GM18861 (cell line): Measurements from ENCODE around the gene ZNF574.

Source experiments
- ATAC-seq: cut with Tn5 transposase; IDR thresholded peaks from one replicate; pipeline ENCODE4 v1.9.1; 2021; ENCODE audit not compliant: unreplicated experiment

ZNF574 gene

DNA sequence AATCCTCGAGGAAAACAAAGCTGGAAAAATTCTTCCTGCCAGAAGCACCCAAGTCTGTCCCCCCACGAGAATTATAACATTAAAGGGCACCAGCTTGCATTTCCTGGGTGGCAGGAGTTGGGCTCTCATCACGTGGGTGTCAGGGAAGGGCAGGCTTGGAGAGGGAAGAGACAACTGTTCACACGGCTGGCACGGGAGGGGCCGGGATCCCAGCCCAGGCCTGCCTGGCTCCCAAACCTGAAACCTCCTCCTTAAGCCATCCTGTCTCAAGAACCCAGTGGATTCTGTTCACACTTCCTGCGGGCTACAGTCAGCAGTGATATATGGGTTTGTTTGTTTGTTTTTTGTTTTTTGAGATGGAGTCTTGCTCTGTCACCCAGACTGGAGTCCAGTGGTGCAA is 18.1 kb upstream of the ZNF574 start:
- no peak for ATAC-seq

DNA sequence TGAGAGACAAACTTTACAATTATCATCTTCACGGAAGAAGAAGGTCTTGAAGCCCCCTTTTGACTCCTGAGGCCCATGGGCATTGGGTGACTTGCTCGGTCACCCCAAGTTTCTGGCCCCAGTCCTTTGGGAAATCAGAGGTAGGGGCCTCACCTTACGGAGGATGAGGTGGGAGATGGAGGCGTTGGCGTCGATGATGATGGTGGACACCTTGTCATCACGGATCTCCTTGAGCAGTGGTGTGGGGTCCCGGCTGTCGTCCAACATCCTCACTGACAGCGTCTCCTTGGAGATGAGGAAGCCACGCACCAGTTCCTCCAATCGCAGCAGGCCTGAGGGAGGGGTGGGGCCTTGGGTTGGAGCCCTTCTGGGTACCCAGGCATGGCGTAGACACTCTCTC is 16.8 kb upstream of the ZNF574 start:
- no peak for ATAC-seq

DNA sequence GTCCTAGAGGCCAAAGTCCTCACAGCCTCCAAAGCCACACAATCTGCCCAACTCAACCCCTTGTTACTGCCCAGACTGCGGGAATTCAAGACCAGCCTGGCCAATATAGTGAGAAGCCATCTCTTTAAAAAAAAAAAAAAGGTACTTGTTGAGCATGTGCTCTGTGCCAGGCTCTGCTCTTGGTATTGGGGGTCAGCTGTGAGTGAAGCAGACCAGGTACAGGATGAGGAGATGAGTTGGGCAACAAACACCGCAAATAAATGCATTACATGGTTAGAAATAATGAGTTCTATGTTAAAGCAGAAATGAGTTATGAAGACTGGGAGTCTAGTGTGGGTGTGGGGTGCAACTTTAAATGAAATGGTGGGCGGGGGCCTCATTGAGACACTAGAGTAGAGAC is 15.8 kb upstream of the ZNF574 start:
- no peak for ATAC-seq

DNA sequence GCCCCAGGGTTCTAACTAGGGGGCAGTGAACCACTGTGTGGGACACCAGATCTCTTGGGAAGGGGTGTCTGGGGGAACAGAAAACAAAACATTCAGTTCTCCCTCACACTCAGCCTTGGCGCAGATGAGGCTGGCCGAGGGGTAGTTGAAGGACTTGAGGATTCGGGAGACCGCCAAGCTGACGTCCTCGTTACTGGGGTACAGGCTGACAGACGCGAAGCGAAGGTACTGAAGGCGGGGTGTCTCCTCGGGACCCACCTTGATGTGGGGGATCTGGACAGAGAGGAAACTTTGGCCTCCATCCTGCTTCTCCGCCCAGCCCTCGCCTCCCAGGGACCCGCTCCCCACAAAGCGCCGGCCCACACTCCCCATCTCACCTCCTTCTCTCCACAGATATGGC is 13.6 kb upstream of the ZNF574 start:
- no peak for ATAC-seq

GRCh38 chr19:42064432-42064831 is 11.5 kb upstream of the ZNF574 start:
- no peak for ATAC-seq

DNA sequence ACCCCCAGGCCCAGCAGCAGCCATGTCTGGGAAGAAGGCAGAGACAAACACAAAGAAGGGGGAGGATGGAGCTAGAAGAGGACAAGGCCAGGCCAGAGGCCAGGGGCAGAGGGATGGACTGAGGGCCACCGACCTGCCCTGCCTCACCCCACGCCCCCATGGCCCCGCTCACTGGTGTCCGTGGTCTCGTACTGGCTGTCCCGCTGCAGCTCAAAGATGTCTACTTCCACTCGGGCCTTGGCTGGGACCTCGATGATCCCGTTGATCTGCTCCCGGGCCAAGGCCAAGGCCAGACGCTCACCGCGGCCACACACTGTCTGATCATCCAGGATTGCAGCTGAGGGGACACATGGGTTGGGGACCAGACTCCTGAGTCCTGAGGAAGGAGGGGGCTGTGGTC is 10.9 kb upstream of the ZNF574 start:
- ATAC-seq = no peak

GRCh38 chr19:42065511-42065910 is 10.5 kb upstream of the ZNF574 start:
- no peak for ATAC-seq

DNA sequence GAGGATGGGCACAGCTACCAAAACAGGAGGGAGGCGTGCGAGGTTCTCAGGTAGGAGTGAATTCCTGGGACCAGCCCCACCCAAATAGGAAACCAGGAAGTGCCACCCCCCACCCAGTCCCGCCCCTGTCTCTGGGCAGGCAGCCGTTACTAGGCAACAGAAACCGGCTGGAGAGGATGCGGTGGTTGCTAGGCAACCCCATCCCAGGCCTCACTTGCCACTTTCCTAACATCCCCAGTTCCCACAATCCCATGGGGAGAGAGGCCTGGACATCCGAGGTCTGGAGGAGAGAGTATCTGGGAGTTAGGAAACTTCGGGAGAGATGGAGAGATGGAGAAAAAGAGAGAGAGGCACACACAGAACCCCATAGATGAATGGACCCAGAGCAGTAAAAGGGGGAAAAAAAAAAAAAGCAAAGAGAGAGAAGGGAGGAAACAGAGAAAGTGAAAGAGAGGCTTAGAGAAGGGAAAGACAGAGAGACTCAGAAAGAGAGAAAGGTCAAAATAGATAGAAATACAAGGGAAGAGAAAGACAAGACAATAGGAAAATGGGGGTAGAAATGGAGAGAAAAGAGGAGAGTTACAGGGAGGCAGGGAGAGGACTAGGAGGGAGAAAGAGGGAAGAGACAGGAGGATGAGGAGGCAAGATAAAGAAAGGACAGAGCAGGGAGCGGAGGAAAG is 9.8 kb upstream of the ZNF574 start:
- ATAC-seq = no peak

DNA sequence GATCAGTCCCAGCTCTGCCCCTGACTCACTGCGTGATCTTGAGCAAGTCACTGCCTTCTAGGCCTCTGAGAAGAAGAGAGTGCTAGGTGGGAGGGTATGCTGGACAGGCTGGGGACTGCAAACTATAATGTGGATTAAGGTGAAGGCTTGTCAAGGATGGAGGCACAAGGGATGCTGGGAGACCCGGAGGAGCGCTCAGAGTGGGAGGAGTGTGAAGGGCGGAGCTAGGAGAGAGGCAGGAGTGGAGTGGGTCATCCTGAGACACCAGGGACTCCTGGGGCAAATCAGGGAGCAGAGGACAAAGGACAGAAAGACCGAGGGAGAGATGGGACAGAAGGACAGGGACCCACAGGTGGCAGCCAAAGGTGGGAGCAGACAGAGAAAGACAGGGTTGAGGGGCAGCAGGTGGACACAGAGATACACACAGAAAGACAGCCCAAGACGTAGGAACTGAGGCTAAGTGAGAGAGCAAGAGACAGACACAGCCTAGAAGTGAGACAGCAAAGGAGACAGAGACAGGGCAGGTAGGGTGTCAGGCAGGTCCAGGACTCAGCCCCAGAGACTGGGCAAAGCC is 8.6 kb upstream of the ZNF574 start:
- ATAC-seq = no peak

GRCh38 chr19:42068361-42068755 is 7.6 kb upstream of the ZNF574 start:
- ATAC-seq = no peak

DNA sequence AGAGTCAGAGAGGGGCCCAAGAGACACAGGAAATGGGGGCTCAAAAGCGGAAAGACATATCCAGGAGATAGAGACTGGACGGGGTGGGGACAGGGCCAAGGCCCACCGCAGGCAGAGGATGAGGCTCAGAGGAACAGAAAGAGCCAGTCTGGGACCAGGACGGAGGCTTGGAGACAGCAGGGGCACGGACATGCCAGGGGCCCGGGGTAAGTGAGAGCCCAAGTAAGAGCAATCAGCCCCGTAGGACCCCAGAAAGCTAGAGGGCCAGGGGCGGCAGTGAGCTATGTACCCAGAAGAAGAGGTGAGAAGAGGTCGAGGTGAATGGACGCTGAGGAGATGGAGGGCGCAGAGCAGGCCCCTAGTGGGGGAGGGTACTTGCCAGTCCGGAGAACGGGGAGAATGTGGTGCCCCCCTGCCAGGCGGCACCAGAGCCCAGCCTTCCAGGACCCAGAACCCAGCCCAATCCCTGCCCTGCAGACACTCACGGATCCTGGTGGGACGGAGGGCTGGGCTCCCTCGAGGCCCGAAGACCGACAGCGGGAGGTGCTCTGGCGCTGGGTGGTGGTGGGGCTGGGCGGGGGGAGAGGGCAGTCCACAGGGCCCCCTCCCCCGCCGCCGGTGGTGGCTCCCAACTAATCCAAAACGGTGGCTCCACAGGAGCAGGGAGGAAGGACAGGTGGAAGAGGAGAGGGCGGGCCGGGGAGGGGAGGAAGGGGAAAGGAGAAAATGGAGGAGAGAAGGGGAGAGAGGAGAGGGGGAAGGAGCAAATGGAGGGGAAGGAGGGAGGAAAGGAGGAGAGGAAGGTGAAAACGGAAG is 7.0 kb upstream of the ZNF574 start:
- ATAC-seq = no peak

DNA sequence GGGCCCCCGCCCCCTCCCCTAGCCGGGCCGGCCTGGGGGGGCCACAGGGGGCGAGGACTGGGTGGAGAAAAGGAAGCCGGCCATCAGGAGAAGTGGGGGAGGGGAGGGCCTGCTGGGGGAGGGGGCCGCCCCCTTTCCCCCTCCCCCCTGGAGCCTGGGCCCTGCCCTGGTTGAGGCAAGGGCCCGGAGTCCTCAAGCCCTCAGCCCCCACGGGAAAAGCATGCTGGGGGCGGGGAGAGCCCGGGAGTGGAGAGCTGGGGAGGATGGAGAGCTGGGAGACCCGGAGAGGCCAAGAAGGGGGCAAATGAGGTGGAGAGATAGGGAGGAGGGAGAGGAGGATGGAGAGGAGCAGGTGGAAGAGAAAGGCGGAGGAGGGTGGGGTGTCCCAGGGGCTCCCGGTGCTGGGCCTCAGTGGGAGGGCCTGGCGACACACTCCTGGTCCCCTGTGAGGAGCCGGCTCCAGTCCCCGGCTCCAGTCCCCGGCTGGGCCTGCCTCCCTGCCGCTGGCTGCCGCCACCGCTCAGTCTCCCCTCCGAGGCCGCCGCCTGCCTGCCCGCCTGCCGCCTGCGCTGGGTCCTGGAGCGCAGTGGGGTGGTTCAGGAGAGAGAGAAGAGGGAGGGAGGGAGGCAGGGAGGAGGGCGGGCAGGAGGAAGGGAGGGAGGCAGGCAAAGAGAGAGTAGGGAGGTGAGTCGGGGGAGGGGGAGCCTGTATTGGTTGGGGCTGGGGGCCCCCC is 6.2 kb upstream of the ZNF574 start, which contains the start of gene GRIK5:
GRIK5 (minus strand) TSS at position 588 of the 733 bp plus-strand sequence. CDS start 4,436 bp downstream, outside the sequence.
- no peak for ATAC-seq

DNA sequence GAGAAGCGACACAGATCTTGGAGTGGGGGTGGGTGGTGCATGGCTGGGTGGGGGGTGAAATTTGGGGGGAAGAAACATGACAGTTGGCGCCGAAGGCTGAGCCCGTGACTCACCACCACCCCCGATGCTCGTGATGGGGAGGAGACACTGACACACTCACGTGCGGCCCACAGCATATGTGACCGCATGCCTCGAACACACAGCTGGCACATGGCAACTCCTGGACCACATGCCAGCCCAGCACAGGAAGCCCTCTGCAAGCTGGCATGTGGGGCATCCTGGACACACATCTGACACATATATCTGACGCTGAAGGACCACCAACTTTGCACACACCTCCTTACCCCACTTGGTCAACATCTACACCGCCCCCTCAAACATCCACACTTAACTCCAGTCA is 4.7 kb upstream of the ZNF574 start:
- no peak for ATAC-seq

GRCh38 chr19:42074513-42075363 is 1.2 kb upstream of the ZNF574 start:
- ATAC-seq = no peak

DNA sequence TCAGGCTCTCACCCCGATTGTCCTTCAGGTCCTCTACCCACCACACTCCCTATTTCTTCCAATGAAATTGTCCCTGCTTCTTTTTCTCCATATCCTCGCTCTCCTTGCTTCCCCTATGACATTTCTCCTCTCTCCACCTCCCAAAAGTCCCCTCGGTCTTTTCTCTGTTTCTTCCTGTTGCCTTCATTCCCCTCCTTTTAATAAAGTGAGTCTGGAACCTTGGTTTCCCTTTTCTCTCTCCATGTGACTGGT is 676 bp upstream of the ZNF574 start:
- ATAC-seq = no peak

- no peak for ATAC-seq
These were observed 496 bp downstream of the ZNF574 start for GRCh38 chr19:42076380-42076944.

DNA sequence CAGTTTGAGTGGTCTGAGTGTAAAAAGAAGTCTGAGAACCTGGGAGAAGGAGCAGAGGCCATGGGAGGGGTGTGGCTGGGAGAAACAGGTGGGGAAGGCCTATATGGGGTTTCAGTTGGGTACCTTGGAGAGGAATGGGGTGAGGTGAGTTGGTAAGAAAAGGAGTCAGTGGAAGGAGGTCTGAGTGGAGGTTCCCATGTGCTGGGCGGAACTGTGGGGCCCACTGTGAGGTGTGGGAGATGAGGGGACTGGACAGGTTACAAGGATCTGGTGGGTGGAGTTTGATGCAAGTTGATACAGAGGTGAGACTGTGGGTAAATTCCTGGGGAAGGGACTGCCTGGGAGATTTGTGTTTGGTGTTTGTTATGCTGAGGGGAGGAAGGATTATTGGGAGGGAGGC is 2.1 kb downstream of the ZNF574 start:
- no peak for ATAC-seq

DNA sequence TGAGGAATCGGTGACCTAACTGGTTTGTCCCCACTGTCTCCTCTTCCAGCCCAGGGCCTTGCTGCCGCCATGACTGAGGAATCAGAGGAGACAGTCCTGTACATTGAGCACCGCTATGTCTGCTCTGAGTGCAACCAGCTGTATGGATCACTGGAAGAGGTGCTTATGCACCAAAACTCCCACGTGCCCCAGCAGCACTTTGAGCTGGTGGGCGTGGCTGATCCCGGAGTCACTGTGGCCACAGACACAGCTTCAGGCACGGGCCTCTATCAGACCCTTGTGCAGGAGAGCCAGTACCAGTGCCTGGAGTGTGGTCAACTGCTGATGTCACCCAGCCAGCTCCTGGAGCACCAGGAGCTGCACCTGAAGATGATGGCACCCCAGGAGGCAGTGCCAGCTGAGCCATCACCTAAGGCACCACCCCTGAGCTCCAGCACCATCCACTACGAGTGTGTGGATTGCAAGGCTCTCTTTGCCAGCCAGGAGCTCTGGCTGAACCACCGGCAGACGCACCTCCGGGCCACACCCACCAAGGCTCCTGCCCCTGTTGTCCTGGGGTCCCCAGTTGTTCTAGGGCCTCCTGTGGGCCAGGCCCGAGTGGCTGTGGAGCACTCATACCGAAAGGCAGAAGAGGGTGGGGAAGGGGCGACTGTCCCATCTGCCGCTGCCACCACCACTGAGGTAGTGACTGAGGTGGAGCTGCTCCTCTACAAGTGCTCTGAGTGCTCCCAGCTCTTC is 2.7 kb downstream of the ZNF574 start:
- no peak for ATAC-seq

- ATAC-seq = no peak
These were observed 3.3 kb downstream of the ZNF574 start for GRCh38 chr19:42079276-42079669.
